ENCODE results near the gene MTCH1. TPM values are rescaled to one million over a fixed set of nuclear protein-coding genes. Genes with fewer than 3 reads are reported as not detected.
A peak's percentile ranks its signal among the peaks of the same experiment; 100 is the strongest.

Gene MTCH1
- total RNA-seq, 1 donor from 2014 or later = 180 TPM

DNA sequence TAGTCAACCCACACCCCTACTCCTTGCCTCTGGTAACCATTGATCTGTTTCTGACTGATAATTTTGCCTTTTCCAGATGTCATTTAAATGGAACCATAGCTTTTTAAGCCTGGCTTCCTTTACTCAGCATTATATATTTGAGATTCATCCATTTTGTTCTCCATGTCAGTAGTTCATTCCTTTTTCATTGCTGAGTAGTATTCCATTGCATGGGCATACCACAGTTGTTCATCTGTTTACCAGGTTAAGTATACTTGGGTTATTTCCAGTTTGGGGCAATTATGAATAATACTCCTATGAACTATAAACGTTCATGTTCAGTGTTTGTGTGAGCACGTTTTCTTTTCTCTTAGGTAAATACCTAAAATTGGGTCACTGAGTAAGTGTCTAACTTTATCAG lies 44.6 kb upstream of the MTCH1 start:
- Mint-ChIP-seq H3K4me3 (ENCODE audit: unreplicated experiment) (no peak overlapping the region), H3K36me3 (ENCODE audit: unreplicated experiment) (no peaks in the 10 kb centered on the region), H3K27me3 (ENCODE audit: unreplicated experiment) (no peaks in the 10 kb centered on the region), H3K27ac (ENCODE audit: unreplicated experiment) (no peak overlapping the region), H3K4me1 (ENCODE audit: unreplicated experiment) (no peaks in the 10 kb centered on the region), H3K9me3 (ENCODE audit: unreplicated experiment) (peaks cover 6% of the 10 kb centered on the region)
- TF ChIP-seq, protein P1, sequence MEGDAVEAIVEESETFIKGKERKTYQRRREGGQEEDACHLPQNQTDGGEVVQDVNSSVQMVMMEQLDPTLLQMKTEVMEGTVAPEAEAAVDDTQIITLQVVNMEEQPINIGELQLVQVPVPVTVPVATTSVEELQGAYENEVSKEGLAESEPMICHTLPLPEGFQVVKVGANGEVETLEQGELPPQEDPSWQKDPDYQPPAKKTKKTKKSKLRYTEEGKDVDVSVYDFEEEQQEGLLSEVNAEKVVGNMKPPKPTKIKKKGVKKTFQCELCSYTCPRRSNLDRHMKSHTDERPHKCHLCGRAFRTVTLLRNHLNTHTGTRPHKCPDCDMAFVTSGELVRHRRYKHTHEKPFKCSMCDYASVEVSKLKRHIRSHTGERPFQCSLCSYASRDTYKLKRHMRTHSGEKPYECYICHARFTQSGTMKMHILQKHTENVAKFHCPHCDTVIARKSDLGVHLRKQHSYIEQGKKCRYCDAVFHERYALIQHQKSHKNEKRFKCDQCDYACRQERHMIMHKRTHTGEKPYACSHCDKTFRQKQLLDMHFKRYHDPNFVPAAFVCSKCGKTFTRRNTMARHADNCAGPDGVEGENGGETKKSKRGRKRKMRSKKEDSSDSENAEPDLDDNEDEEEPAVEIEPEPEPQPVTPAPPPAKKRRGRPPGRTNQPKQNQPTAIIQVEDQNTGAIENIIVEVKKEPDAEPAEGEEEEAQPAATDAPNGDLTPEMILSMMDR (IDR thresholded peaks at IDR 0.05) = no peak
- no peak for DNase-seq (ENCODE audit: extremely low spot score, unreplicated experiment)

DNA sequence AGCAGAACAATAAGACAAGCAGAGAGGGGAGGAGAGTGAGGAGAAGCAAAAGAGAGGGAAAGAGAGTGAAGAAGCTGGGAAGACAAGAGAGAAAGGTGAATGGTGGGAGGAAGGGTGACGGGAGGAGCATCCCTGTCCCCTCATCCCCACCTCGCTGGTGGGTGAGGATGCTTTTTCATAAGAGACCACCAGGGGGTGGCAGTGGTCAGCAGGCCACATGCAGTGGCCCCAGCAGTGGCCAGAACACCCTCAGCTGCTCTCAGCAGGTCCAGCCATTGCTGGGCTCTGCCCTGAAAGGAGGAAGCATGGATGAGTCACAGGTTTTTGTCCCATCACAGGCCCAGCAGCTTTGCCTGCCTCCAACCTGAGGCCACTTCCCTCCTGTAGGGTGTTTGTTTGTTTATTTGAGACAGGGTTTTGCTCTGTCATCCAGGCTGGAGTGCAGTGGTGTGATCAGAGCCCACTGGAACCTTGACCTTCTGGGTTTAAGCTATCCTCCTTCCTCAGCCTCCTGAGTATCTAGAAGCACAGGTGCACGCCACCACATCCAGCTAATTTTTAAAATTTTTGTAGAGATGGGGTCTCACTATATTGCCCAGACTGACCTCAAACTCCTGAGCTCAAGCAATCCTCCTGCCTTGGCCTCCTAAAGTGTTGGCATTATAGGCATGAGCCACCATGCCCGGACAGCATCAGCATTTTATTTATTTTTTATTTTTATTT lies 43.4 kb upstream of the MTCH1 start:
- H3K9me3 Mint-ChIP-seq (ENCODE audit: unreplicated experiment) = peaks cover 6% of the 10 kb centered on the region
- H3K27ac Mint-ChIP-seq (ENCODE audit: unreplicated experiment) = no peak overlapping the region
- H3K27me3 Mint-ChIP-seq (ENCODE audit: unreplicated experiment) = no peaks in the 10 kb centered on the region
- no peaks in the 10 kb centered on the region for H3K36me3 Mint-ChIP-seq (ENCODE audit: unreplicated experiment)
- no peak overlapping the region for H3K4me3 Mint-ChIP-seq (ENCODE audit: unreplicated experiment)
- peaks cover 8% of the 10 kb centered on the region for H3K4me1 Mint-ChIP-seq (ENCODE audit: unreplicated experiment)
- DNase-seq (ENCODE audit: extremely low spot score, unreplicated experiment) = no peak
- TF ChIP-seq, protein P1 (IDR thresholded peaks at IDR 0.05) = peak; percentile 75

DNA sequence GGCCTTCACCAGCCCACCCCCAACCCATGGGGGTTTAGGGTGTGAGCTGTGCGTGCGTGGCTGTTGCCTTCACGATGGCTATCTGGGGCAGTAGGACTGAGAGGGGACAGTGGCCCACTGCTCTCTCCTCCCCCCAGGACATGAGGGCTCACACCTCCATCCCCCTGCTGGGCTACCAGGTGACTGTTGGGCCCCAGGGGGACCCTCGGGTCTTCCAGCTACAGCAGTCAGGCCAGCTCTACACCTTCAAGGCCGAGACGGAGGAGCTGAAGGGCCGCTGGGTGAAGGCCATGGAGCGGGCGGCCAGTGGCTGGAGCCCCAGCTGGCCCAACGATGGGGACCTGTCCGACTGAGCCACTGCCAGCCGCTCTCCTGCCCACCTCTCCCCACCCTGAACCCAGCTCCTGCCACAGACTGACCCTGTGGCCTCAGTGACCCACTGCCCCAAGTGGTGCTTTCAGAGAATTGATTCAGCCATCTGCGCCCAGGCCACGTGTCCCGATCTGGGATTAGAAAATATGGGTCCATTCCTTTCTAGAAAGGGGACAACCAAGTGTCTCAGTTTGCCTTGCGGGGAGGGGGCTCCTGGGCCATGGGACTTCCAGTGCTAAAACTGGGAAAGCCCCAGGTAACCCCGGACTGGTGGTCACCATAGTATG lies 41.9 kb upstream of the MTCH1 start:
- H3K4me3 Mint-ChIP-seq (ENCODE audit: unreplicated experiment) = no peak overlapping the region
- no peaks in the 10 kb centered on the region for H3K27me3 Mint-ChIP-seq (ENCODE audit: unreplicated experiment)

DNA sequence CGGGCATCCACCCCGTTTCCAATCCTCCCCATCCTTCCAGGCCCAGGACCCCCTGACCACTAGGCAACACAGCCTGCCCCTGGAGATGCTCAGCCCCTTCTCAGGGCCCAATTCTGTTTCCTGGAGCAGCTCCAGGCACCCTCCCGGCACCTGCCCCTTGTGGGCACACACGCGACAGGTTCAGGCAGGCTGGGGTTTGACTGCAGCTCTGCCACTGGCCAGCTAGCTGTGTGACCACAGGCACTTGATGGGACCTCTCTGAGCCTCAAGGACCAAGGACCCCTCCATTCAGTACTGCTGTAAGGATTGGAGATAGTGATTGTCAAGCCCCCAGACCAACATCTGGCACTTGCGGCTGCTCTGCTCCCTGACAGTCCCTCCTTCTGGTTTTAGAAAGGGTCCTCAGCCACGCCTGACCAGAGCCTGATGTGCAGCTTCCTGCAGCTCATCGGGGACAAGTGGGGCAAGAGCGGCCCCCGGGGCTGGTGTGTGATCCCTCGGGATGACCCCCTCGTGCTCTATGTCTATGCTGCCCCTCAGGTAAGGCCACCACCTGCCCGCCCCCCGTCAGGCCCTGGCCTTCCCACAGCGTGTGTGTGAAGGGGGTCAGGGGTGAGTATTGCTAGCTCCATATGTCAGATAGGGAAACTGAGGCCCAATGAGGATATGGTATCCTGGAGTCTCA lies 41.2 kb upstream of the MTCH1 start:
- Mint-ChIP-seq H3K36me3 (ENCODE audit: unreplicated experiment) (no peaks in the 10 kb centered on the region), H3K9me3 (ENCODE audit: unreplicated experiment) (peaks cover 6% of the 10 kb centered on the region), H3K27ac (ENCODE audit: unreplicated experiment) (no peak overlapping the region), H3K4me3 (ENCODE audit: unreplicated experiment) (no peak overlapping the region), H3K27me3 (ENCODE audit: unreplicated experiment) (no peaks in the 10 kb centered on the region), H3K4me1 (ENCODE audit: unreplicated experiment) (peaks cover 10% of the 10 kb centered on the region)
- TF ChIP-seq, protein P1 (IDR thresholded peaks at IDR 0.05) = no peak
- no peak for DNase-seq (ENCODE audit: extremely low spot score, unreplicated experiment)

More for the DNA sequence above, 41.9 kb upstream of the MTCH1 start:
- DNase-seq (ENCODE audit: extremely low spot score, unreplicated experiment) = no peak
- H3K36me3 Mint-ChIP-seq (ENCODE audit: unreplicated experiment) = no peaks in the 10 kb centered on the region
- peaks cover 10% of the 10 kb centered on the region for H3K4me1 Mint-ChIP-seq (ENCODE audit: unreplicated experiment)
- H3K9me3 Mint-ChIP-seq (ENCODE audit: unreplicated experiment) = peaks cover 6% of the 10 kb centered on the region
- H3K27ac Mint-ChIP-seq (ENCODE audit: unreplicated experiment) = no peak overlapping the region
- TF ChIP-seq, protein P1 (IDR thresholded peaks at IDR 0.05) = no peak

Measured in osteocyte (in vitro differentiated cells).